ENCODE measurements around the gene FAM13A. TPM values are rescaled to one million over a fixed set of nuclear protein-coding genes. Genes with fewer than 3 reads are reported as not detected.

The FAM13A gene
- total and polyA plus RNA-seq, 9 of the 15 experiments (the other 6 are each of a cell fraction or from before 2014, with no cell fraction given) = 11.3 to 23.3 (median 14.7) TPM

- TF ChIP-seq TEAD1 (CRISPR knock-in tag; IDR thresholded peaks at IDR 0.05) (no peak), ZBTB49 (CRISPR knock-in tag; IDR thresholded peaks at IDR 0.05; ENCODE audit: borderline replicate concordance) (no peak), PPARD (CRISPR knock-in tag; IDR thresholded peaks at IDR 0.05) (no peak), ZNF23 (CRISPR knock-in tag; IDR thresholded peaks at IDR 0.05) (no peak), KAT2B (IDR thresholded peaks at IDR 0.05; ENCODE audit: low read depth, low read length) (no peak), NFE2L1 (tag; IDR thresholded peaks at IDR 0.05; ENCODE audit: borderline replicate concordance, low read depth) (no peak), ZNF668 (CRISPR knock-in tag; IDR thresholded peaks at IDR 0.05) (no peak), KLF16 (IDR thresholded peaks at IDR 0.05) (no peak)
Observed at GRCh38 chr4:88933414-88934160, 123.4 kb downstream of the FAM13A start (continued).

- no TSS peak for BruUV-seq (replicated peaks)
- TF ChIP-seq CHD4 (IDR thresholded peaks at IDR 0.05; ENCODE audit: insufficient read depth, insufficient replicate concordance, low read depth, low read length, poor library complexity, severe bottlenecking) = no peak
- TF ChIP-seq BRD9 (IDR thresholded peaks at IDR 0.05; ENCODE audit: low read depth, partially characterized antibody) = no peak
Observed at GRCh38 chr4:88928852-88929251, 128.1 kb downstream of the FAM13A start.

More at GRCh38 chr4:88928852-88929251, 128.1 kb downstream of the FAM13A start:
- H3K27ac ChIP-seq (ENCODE audit: extremely low read depth, low read depth, low read length) = no peak overlapping the region
- no peaks in the 10 kb centered on the region for H4K20me1 ChIP-seq (replicated peaks; ENCODE audit: control insufficient read depth, insufficient read depth, low read length)
- H3K9ac ChIP-seq (ENCODE audit: insufficient read depth in 1 of 2, low read depth in 2 of 2, low read length in 2 of 2) = no peak overlapping the region
- no peak for ATAC-seq
- H3K79me2 ChIP-seq (ENCODE audit: control insufficient read depth, insufficient read depth, low read length) = no peaks in the 10 kb centered on the region
- 77% methylated on average over 1 of the region's 1 CpG for WGBS (ENCODE audit: insufficient coverage, low coverage, missing lambda C conversion rate)
- no peak for DNase-seq (ENCODE audit: extremely low read depth in 1 of 4, low spot score in 3 of 4)
- POLR2A ChIA-PET = no interaction called here
- no peak overlapping the region for H2AFZ ChIP-seq (ENCODE audit: low read depth, low read length)
- no peaks in the 10 kb centered on the region for H3K9me3 ChIP-seq (replicated peaks; ENCODE audit: control insufficient read depth, insufficient read depth, low read depth, low read length)
- H3K4me3 ChIP-seq = no peak overlapping the region
- H3K4me1 ChIP-seq (replicated peaks in 1 of 2; ENCODE audit: control insufficient read depth in 2 of 2, insufficient read depth in 2 of 2, low read length in 2 of 2) = no peaks in the 10 kb centered on the region
- no peaks in the 10 kb centered on the region for H3K27me3 ChIP-seq (ENCODE audit: control insufficient read depth in 2 of 2, insufficient read depth in 2 of 2, low read length in 2 of 2)
- H3K36me3 ChIP-seq (ENCODE audit: control insufficient read depth, insufficient read depth, low read length) = no peaks in the 10 kb centered on the region
- no peaks in the 10 kb centered on the region for H3K9me1 ChIP-seq (ENCODE audit: control insufficient read depth, insufficient read depth, low read length)
- in situ Hi-C loops (cut with MboI) = no loop called here
- H3K4me2 ChIP-seq (ENCODE audit: insufficient read depth, low read length) = no peak overlapping the region
- CTCF ChIA-PET (ENCODE audit: low intra/inter-chr PET ratio) = no interaction called here
- intact Hi-C loops (cut with micrococcal nuclease) = no loop called here
- FAIRE-seq = no peak

Measured in K562 (cell line).